GM13976 (cell line): ENCODE measurements around the gene SPAST.

Experiments used
- DNase-seq: peaks from one replicate; pipeline ENCODE4 v3.0.0; 2012; ENCODE audit warnings: low spot score
- in situ Hi-C: fragments of 300-500 bp; cut with MboI; formaldehyde crosslinking; loops from one replicate; pipeline ENCODE4 v1.12.0; 2022; ENCODE audit warnings: low sequenced_read_pairs, mixed read lengths, inconsistent platforms; ENCODE audit not compliant: unreplicated experiment
- TF ChIP-seq, protein P1 (sequence below): IDR thresholded peaks from 2 replicates; pipeline ENCODE4 v1.5.1; 2012; ENCODE audit warnings: borderline replicate concordance, mild to moderate bottlenecking; ENCODE audit not compliant: insufficient read depth; ENCODE audit errors: extremely low read depth, missing control alignments, control extremely low read depth

SPAST gene

DNA sequence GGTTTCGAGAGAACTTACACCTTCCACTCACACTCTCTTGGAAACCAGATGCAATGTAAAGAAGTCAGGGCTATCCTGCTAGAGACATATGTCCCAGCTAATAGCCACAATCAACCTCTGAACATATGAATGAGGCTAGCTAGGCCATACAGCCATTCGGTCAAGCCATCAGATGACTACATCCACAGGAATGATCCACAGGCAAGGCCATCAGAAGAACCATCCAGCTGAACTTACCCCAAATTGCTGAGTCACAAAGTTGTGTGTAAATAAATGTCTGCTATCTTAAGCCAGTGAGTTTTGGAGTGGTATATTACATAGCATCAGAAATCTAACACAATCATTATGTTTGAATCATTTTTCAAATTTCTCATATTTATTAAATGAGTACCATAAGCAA is 5.2 kb upstream of the SPAST start:
- DNase-seq, result no peak
- in situ Hi-C loops, result no loop called here
- TF ChIP-seq, protein P1, sequence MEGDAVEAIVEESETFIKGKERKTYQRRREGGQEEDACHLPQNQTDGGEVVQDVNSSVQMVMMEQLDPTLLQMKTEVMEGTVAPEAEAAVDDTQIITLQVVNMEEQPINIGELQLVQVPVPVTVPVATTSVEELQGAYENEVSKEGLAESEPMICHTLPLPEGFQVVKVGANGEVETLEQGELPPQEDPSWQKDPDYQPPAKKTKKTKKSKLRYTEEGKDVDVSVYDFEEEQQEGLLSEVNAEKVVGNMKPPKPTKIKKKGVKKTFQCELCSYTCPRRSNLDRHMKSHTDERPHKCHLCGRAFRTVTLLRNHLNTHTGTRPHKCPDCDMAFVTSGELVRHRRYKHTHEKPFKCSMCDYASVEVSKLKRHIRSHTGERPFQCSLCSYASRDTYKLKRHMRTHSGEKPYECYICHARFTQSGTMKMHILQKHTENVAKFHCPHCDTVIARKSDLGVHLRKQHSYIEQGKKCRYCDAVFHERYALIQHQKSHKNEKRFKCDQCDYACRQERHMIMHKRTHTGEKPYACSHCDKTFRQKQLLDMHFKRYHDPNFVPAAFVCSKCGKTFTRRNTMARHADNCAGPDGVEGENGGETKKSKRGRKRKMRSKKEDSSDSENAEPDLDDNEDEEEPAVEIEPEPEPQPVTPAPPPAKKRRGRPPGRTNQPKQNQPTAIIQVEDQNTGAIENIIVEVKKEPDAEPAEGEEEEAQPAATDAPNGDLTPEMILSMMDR, result no peak

GRCh38 chr2:32060266-32060665 is 3.1 kb upstream of the SPAST start:
- DNase-seq, result no peak
- in situ Hi-C loops, result no loop called here
- TF ChIP-seq, protein P1, result no peak

- no peak for DNase-seq
- in situ Hi-C loops, result no loop called here
- TF ChIP-seq, protein P1, result no peak
These were observed 1.9 kb upstream of the SPAST start for GRCh38 chr2:32061430-32061829.

- peak; percentile 38 for DNase-seq
- in situ Hi-C loops, result no loop called here
- TF ChIP-seq, protein P1, result no peak
These were observed 1.1 kb upstream of the SPAST start for GRCh38 chr2:32061973-32062861.

DNA sequence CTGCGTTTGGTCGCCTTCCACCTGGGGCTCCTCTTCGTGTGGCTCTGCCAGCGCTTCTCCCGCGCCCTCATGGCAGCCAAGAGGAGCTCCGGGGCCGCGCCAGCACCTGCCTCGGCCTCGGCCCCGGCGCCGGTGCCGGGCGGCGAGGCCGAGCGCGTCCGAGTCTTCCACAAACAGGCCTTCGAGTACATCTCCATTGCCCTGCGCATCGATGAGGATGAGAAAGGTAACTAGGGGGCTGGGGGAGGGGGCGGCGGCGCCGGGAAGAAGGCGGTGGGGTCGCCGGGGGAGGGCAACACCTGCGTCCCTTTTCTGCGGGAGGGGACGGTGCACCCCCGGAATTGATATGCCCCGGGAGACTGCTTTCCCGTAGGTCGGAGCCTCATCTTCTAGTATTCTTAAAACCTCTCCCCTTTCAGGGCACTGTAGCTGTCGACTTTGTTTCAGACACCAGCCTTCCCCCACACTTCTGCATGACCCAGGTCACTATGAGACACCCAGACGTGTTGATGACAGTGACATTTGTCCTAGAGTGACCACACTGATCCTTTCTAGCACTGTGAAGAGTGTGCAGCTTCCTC is 755 bp downstream of the SPAST start:
- in situ Hi-C loops, result no loop called here
- peak; percentile 51 for DNase-seq
- TF ChIP-seq, protein P1, result no peak

- TF ChIP-seq, protein P1, result no peak
- no peak for DNase-seq
- in situ Hi-C loops, result no loop called here
These were observed 1.4 kb downstream of the SPAST start for GRCh38 chr2:32064713-32065112.

GRCh38 chr2:32067549-32067948 is 4.2 kb downstream of the SPAST start:
- no peak for DNase-seq
- in situ Hi-C loops, result no loop called here
- TF ChIP-seq, protein P1, result no peak
